GM18909 (cell line): ENCODE data around the gene IGSF5.
"Not testable (repeated sequence)": the region's sequence is repeated elsewhere in the genome, so short reads cannot be mapped to it uniquely, and the experiment has no call there.

Experiments used
- ATAC-seq: cut with Tn5 transposase; IDR thresholded peaks from one replicate; pipeline ENCODE4 v1.9.1; 2021; ENCODE audit warnings: mild to moderate bottlenecking; ENCODE audit not compliant: unreplicated experiment, poor library complexity

IGSF5 gene

GRCh38 chr21:39737376-39738000, 7.5 kb upstream of the IGSF5 start:
- no peak for ATAC-seq

- ATAC-seq = no peak
Observed at GRCh38 chr21:39738566-39738965, 6.4 kb upstream of the IGSF5 start.

- ATAC-seq = not testable (repeated sequence)
Observed at GRCh38 chr21:39739531-39739930, 5.5 kb upstream of the IGSF5 start.

GRCh38 chr21:39742561-39742960, 2.4 kb upstream of the IGSF5 start:
- ATAC-seq = not testable (repeated sequence)

GRCh38 chr21:39745332-39745731, 349 bp downstream of the IGSF5 start:
- ATAC-seq = not testable (repeated sequence)

GRCh38 chr21:39750670-39751069, 5.7 kb downstream of the IGSF5 start:
- no peak for ATAC-seq

GRCh38 chr21:39754811-39755210, 9.8 kb downstream of the IGSF5 start:
- ATAC-seq = no peak

GRCh38 chr21:39756285-39756684, 11.3 kb downstream of the IGSF5 start:
- no peak for ATAC-seq

GRCh38 chr21:39763272-39763970, 18.4 kb downstream of the IGSF5 start:
- ATAC-seq = no peak

- ATAC-seq = no peak
Observed at GRCh38 chr21:39774227-39774626, 29.2 kb downstream of the IGSF5 start.

GRCh38 chr21:39775816-39776215, 30.8 kb downstream of the IGSF5 start:
- no peak for ATAC-seq

- no peak for ATAC-seq
Observed at GRCh38 chr21:39776589-39776988, 31.6 kb downstream of the IGSF5 start.

- ATAC-seq = no peak
Observed at GRCh38 chr21:39781331-39781730, 36.3 kb downstream of the IGSF5 start.

- ATAC-seq = no peak
Observed at GRCh38 chr21:39788383-39788782, 43.4 kb downstream of the IGSF5 start.

- ATAC-seq = no peak
Observed at GRCh38 chr21:39796466-39796865, 51.5 kb downstream of the IGSF5 start.

GRCh38 chr21:39799178-39799577, 54.2 kb downstream of the IGSF5 start:
- no peak for ATAC-seq

- no peak for ATAC-seq
Observed at GRCh38 chr21:39800311-39800710, 55.3 kb downstream of the IGSF5 start.

- ATAC-seq = no peak
Observed at GRCh38 chr21:39802217-39802616, 57.2 kb downstream of the IGSF5 start.

- no peak for ATAC-seq
Observed at GRCh38 chr21:39803393-39803792, 58.4 kb downstream of the IGSF5 start.

- ATAC-seq = no peak
Observed at GRCh38 chr21:39804240-39804639, 59.3 kb downstream of the IGSF5 start.

- no peak for ATAC-seq
Observed at GRCh38 chr21:39805983-39806382, 61.0 kb downstream of the IGSF5 start.

- ATAC-seq = no peak
Observed at GRCh38 chr21:39807738-39808137, 62.8 kb downstream of the IGSF5 start.
